KMS-11 (cell line): ENCODE results near the gene MYF5.
"Not testable (repeated sequence)": the region's sequence is repeated elsewhere in the genome, so short reads cannot be mapped to it uniquely, and the experiment has no call there.

ENCODE experiments used
- H2AFZ ChIP-seq: fragments of 200-600 bp; sonication (generic); 2 replicates; pipeline ENCODE4 v1.6.1; 2016; ENCODE audit warnings: antibody characterized with exemption, mixed run types, low read depth
- H3K27ac ChIP-seq: fragments of 200-600 bp; sonication (generic); 2 replicates; pipeline ENCODE4 v1.6.1; 2016; ENCODE audit warnings: mild to moderate bottlenecking, mixed run types
- H3K27me3 ChIP-seq: fragments of 200-600 bp; sonication (generic); 2 replicates; pipeline ENCODE4 v1.6.1; 2017; ENCODE audit warnings: mild to moderate bottlenecking, low read depth, mixed run types, moderate library complexity; ENCODE audit not compliant: insufficient read depth
- H3K36me3 ChIP-seq: fragments of 200-600 bp; sonication (generic); 2 replicates; pipeline ENCODE4 v1.6.1; 2017; ENCODE audit warnings: mild to moderate bottlenecking, mixed run types; ENCODE audit not compliant: insufficient read depth
- H3K4me1 ChIP-seq: fragments of 200-600 bp; sonication (generic); 2 replicates; pipeline ENCODE4 v1.6.1; 2016; ENCODE audit warnings: mild to moderate bottlenecking, low read depth, mixed run types; ENCODE audit not compliant: poor library complexity, severe bottlenecking
- H3K4me2 ChIP-seq: fragments of 200-600 bp; sonication (generic); 2 replicates; pipeline ENCODE4 v1.7.0; 2016; ENCODE audit warnings: mild to moderate bottlenecking, mixed run types
- H3K4me3 ChIP-seq: fragments of 200-600 bp; sonication (generic); IDR thresholded peaks from 2 replicates; pipeline ENCODE4 v1.6.1; 2017; ENCODE audit warnings: low read depth, low read length, mixed read lengths; ENCODE audit not compliant: insufficient read depth
- H3K79me2 ChIP-seq: fragments of 200-600 bp; sonication (generic); 2 replicates; pipeline ENCODE4 v1.6.1; 2016; ENCODE audit warnings: low read depth, mixed run types; ENCODE audit not compliant: insufficient read depth
- H3K9ac ChIP-seq: fragments of 200-600 bp; sonication (generic); 2 replicates; pipeline ENCODE4 v1.6.1; 2016; ENCODE audit warnings: mild to moderate bottlenecking, mixed run types
- H4K20me1 ChIP-seq: fragments of 200-600 bp; sonication (generic); 2 replicates; pipeline ENCODE4 v1.6.1; 2016; ENCODE audit warnings: mild to moderate bottlenecking, mixed run types; ENCODE audit not compliant: insufficient read depth
- CTCF ChIP-seq: fragments of 200-600 bp; sonication (generic); conservative IDR thresholded peaks from 2 replicates; pipeline ENCODE4 v1.6.1; 2017; ENCODE audit warnings: low read depth, mild to moderate bottlenecking, antibody characterized with exemption, low read length, moderate library complexity, mixed read lengths

MYF5 gene

GRCh38 chr12:80716696-80717469, at the start of gene MYF5:
TSS of gene MYF5 (plus strand) at chr12:80716912. CDS start at chr12:80717064, 152 bp downstream.
- no peak within 1 kb of the TSS for H3K27ac ChIP-seq
- H3K4me3 ChIP-seq = no peak within 1 kb of the TSS
- H4K20me1 ChIP-seq = no peaks in the 10 kb centered on the region
- no peak for TF ChIP-seq CTCF
- no peak within 1 kb of the TSS for H2AFZ ChIP-seq
- no peaks in the 10 kb centered on the region for H3K36me3 ChIP-seq
- no peak within 1 kb of the TSS for H3K4me2 ChIP-seq
- no peaks in the 10 kb centered on the region for H3K79me2 ChIP-seq
- no peaks in the 10 kb centered on the region for H3K4me1 ChIP-seq
- no peak within 1 kb of the TSS for H3K9ac ChIP-seq
- no peaks in the 10 kb centered on the region for H3K27me3 ChIP-seq

GRCh38 chr12:80670214-80670613, 46.5 kb upstream of the MYF5 start:
- H2AFZ ChIP-seq = no peak overlapping the region
- H4K20me1 ChIP-seq = no peaks in the 10 kb centered on the region
- peaks cover 7% of the 10 kb centered on the region for H3K4me1 ChIP-seq
- no peak overlapping the region for H3K4me3 ChIP-seq
- H3K27me3 ChIP-seq = no peaks in the 10 kb centered on the region
- no peaks in the 10 kb centered on the region for H3K36me3 ChIP-seq
- no peak for TF ChIP-seq CTCF
- H3K4me2 ChIP-seq = no peak overlapping the region
- no peak overlapping the region for H3K9ac ChIP-seq
- no peaks in the 10 kb centered on the region for H3K79me2 ChIP-seq
- no peak overlapping the region for H3K27ac ChIP-seq

- H3K36me3 ChIP-seq, H3K27ac ChIP-seq, H2AFZ ChIP-seq, H3K27me3 ChIP-seq, H3K9ac ChIP-seq, H3K4me3 ChIP-seq, H3K4me2 ChIP-seq, H4K20me1 ChIP-seq, H3K4me1 ChIP-seq, H3K79me2 ChIP-seq: not testable (repeated sequence)
These were observed 40.6 kb upstream of the MYF5 start for GRCh38 chr12:80676042-80676636.

- Histone ChIP-seq H3K79me2 (no peaks in the 10 kb centered on the region), H3K4me3 (no peak overlapping the region), H3K4me1 (peaks cover 15% of the 10 kb centered on the region), H3K4me2 (no peak overlapping the region), H2AFZ (no peak overlapping the region), H3K27ac (no peak overlapping the region), H4K20me1 (no peaks in the 10 kb centered on the region), H3K27me3 (no peaks in the 10 kb centered on the region), H3K36me3 (no peaks in the 10 kb centered on the region), H3K9ac (no peak overlapping the region)
- TF ChIP-seq CTCF = no peak
These were observed 39.9 kb upstream of the MYF5 start for GRCh38 chr12:80676856-80677255.

DNA sequence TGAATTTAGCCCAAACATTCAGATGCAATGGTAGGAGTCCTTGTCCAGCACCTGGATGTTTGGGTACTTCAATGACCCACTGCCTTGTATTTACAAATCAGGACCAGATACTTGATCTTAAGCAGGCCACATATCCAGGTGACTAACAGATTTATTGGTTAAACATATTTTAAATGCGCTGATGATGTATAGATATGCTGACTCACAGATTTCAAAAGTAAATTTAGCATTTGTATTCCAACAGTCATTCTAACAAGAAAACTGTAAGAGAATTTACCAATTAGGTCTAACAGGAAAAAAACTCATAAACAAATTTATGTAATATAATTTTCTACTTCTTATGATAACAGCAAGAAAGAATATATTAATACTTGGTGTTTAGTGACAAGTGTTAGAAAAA, 38.7 kb upstream of the MYF5 start:
- Histone ChIP-seq H3K4me3 (no peak overlapping the region), H3K27ac (no peak overlapping the region), H2AFZ (no peak overlapping the region), H3K79me2 (no peaks in the 10 kb centered on the region), H4K20me1 (no peaks in the 10 kb centered on the region), H3K36me3 (no peaks in the 10 kb centered on the region), H3K9ac (no peak overlapping the region), H3K27me3 (no peaks in the 10 kb centered on the region), H3K4me2 (no peak overlapping the region), H3K4me1 (peaks cover 23% of the 10 kb centered on the region)
- TF ChIP-seq CTCF = no peak
